GM12878 (cell line): Measurements from ENCODE around the gene ANKRD60.

Experiments used
- CHD2 ChIP-seq: IDR thresholded peaks from 2 replicates; pipeline ENCODE4 v1.6.1; 2011; ENCODE audit warnings: low read depth, low read length, improper control_type of control experiment, borderline replicate concordance
- GABPA ChIP-seq: IDR thresholded peaks from 2 replicates; pipeline ENCODE4 v1.6.1; 2014; ENCODE audit warnings: antibody characterized with exemption, low read depth, mild to moderate bottlenecking, inconsistent platforms
- MEF2A ChIP-seq: IDR thresholded peaks from 2 replicates; pipeline ENCODE4 v1.6.1; 2011; ENCODE audit warnings: low read depth, mild to moderate bottlenecking, low read length, moderate library complexity; ENCODE audit not compliant: insufficient read depth
- ZSCAN29 ChIP-seq: fragments of 450-650 bp; IDR thresholded peaks from 2 replicates; pipeline ENCODE4 v1.6.1; 2017; ENCODE audit warnings: mild to moderate bottlenecking, moderate library complexity

DNA sequence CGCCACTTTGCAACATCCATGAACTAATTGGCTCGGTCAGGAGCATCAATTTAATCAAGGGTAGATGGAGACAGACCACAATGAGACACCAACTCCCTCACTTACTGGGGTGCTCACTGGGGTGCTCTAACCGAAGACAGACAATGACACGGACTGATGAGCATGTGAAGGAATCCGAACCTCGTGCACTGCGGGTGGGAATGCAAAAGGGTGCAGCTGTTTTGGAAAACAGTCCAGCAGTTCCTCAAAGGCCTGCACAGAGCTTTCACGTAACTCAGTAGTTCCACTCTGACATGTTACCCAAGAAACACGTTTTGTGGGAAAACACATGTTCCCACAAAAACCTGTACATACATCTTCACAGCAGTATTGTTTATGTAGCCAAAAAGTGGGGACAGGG lies 26.8 kb downstream of the ANKRD60 start:
- TF ChIP-seq ZSCAN29 (no peak), GABPA (no peak), CHD2 (no peak), MEF2A (no peak)
